Measurements from ENCODE around the gene SLC25A47. TPM values are rescaled to one million over a fixed set of nuclear protein-coding genes. Genes with fewer than 3 reads are reported as not detected.

The SLC25A47 gene
- polyA plus RNA-seq (2013, experiment 1 of 2) = not detected
- polyA plus RNA-seq (2013, experiment 2 of 2) = not detected

DNA sequence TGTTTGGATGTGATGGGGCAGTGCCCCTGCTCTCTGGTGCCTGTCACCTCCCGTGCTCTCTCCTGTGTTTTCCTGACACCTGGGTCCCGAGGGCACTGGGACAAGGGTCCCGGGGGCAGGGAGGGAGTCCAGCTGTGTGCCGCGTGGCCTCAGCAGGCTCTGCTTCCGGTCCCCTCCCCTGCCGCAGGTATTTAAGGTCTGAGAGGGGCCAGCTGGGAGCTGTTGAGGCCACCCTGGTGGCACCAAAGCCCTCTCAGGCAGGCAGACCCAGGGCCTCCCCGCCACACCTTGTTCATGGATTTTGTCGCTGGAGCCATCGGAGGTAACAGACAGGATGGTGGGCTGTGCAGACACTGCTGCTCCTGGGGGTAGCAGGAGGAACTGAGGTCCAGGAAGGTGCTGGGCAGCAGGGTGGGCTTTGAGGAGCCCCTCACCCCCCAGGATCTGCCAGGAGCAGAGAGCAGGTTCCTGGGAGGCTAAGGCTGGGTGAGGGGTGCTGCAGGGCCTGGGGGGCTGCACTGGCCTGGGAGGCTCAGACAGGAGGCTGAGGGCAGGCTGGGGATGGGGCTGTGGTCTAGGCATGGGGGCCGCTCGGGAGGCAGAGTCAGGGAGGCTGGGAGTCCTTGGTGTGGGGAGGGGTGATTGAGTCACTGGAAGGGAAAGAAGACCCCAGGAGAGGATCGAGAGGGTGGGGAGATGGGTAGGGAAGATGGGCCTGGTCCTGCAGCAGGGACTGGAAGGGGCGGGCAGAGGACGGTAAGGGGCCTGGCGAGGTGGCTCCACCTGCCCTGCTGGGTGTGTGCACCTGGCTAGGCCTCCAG is at the start of gene SLC25A47:
SLC25A47 (plus strand) TSS at position 219 of the 821 bp plus-strand sequence; CDS start at position 295, 76 bp downstream.
- DNase-seq = no peak
- Histone ChIP-seq H3K79me2 (ENCODE audit: control insufficient read depth, insufficient read depth, low read length) (no peaks in the 10 kb centered on the region), H3K4me3 (ENCODE audit: low read length) (no peak within 1 kb of the TSS), H2BK120ac (ENCODE audit: low read depth, low read length) (no peak within 1 kb of the TSS), H3K4me1 (ENCODE audit: control insufficient read depth, low read depth, low read length) (no peaks in the 10 kb centered on the region), H3K79me1 (ENCODE audit: low read length) (no peaks in the 10 kb centered on the region), H3K23ac (ENCODE audit: low read length) (no peak within 1 kb of the TSS), H4K5ac (ENCODE audit: low read length) (no peak within 1 kb of the TSS), H3K18ac (ENCODE audit: low read length) (no peak within 1 kb of the TSS), H3K4ac (ENCODE audit: low read depth, low read length) (no peak within 1 kb of the TSS), H3K56ac (ENCODE audit: low read length) (no peak within 1 kb of the TSS), H4K8ac (ENCODE audit: low read depth, low read length) (no peak within 1 kb of the TSS), H3K27ac (ENCODE audit: low read depth, low read length) (no peak within 1 kb of the TSS), H3K4me2 (ENCODE audit: low read length) (no peak within 1 kb of the TSS), H3K9ac (ENCODE audit: low read length) (no peak within 1 kb of the TSS), H2BK5ac (ENCODE audit: low read length) (no peak within 1 kb of the TSS), H2BK15ac (replicated peaks; ENCODE audit: low read depth) (no peak within 1 kb of the TSS), H3K27me3 (ENCODE audit: insufficient read depth, low read length, poor library complexity) (no peaks in the 10 kb centered on the region), H3K36me3 (ENCODE audit: control insufficient read depth, insufficient read depth, low read length) (no peaks in the 10 kb centered on the region), H2AK5ac (ENCODE audit: low read length) (no peak within 1 kb of the TSS)
- WGBS (ENCODE audit: extremely low coverage, insufficient coverage, low lambda C conversion rate) = no CpG with 5 or more reads among the region's 16 CpGs

GRCh38 chr14:100274250-100274649 is 48.9 kb upstream of the SLC25A47 start:
- Histone ChIP-seq H3K4ac (ENCODE audit: low read depth, low read length) (no peak overlapping the region), H3K79me2 (ENCODE audit: control insufficient read depth, insufficient read depth, low read length) (peaks cover 51% of the 10 kb centered on the region), H2AK5ac (ENCODE audit: low read length) (no peak overlapping the region), H3K9ac (ENCODE audit: low read length) (no peak overlapping the region), H3K56ac (ENCODE audit: low read length) (no peak overlapping the region), H3K23ac (ENCODE audit: low read length) (no peak overlapping the region), H3K4me2 (ENCODE audit: low read length) (no peak overlapping the region), H3K27me3 (ENCODE audit: insufficient read depth, low read length, poor library complexity) (no peaks in the 10 kb centered on the region), H3K4me1 (ENCODE audit: control insufficient read depth, low read depth, low read length) (no peaks in the 10 kb centered on the region), H2BK5ac (ENCODE audit: low read length) (no peak overlapping the region), H3K79me1 (ENCODE audit: low read length) (peaks cover 20% of the 10 kb centered on the region), H2BK120ac (ENCODE audit: low read depth, low read length) (no peak overlapping the region), H4K5ac (ENCODE audit: low read length) (no peak overlapping the region), H2BK15ac (replicated peaks; ENCODE audit: low read depth) (no peak overlapping the region), H3K18ac (ENCODE audit: low read length) (no peak overlapping the region), H3K27ac (ENCODE audit: low read depth, low read length) (no peak overlapping the region), H3K36me3 (ENCODE audit: control insufficient read depth, insufficient read depth, low read length) (no peaks in the 10 kb centered on the region), H4K8ac (ENCODE audit: low read depth, low read length) (no peak overlapping the region), H3K4me3 (ENCODE audit: low read length) (no peak overlapping the region)
- no CpG with 5 or more reads among the region's 4 CpGs for WGBS (ENCODE audit: extremely low coverage, insufficient coverage, low lambda C conversion rate)
- no peak for DNase-seq

DNA sequence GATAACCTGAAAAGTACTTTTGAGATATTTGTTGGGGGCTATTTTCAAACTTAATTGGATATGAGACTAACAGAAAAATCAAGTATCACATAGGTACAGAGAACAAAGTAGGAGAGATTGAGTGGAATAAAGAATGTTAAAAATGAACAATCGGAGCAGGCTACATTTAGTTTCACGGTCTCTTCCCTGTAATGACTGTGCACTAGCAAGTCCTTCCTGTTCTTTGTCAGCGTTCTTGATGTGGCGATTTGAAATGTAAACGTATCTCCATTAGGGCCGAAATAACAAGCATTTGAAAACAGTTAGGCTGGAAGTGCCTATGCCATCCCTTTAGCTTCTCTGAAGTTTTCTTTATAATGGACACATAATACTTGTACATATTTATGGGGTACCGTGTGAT is 47.9 kb upstream of the SLC25A47 start:
- Histone ChIP-seq H3K56ac (ENCODE audit: low read length) (no peak overlapping the region), H3K23ac (ENCODE audit: low read length) (no peak overlapping the region), H3K4me2 (ENCODE audit: low read length) (no peak overlapping the region), H3K79me1 (ENCODE audit: low read length) (peaks cover 25% of the 10 kb centered on the region), H2AK5ac (ENCODE audit: low read length) (no peak overlapping the region), H2BK120ac (ENCODE audit: low read depth, low read length) (no peak overlapping the region), H3K4ac (ENCODE audit: low read depth, low read length) (no peak overlapping the region), H3K79me2 (ENCODE audit: control insufficient read depth, insufficient read depth, low read length) (peaks cover 54% of the 10 kb centered on the region), H2BK5ac (ENCODE audit: low read length) (no peak overlapping the region), H3K36me3 (ENCODE audit: control insufficient read depth, insufficient read depth, low read length) (no peaks in the 10 kb centered on the region), H3K4me1 (ENCODE audit: control insufficient read depth, low read depth, low read length) (no peaks in the 10 kb centered on the region), H3K18ac (ENCODE audit: low read length) (no peak overlapping the region), H4K8ac (ENCODE audit: low read depth, low read length) (no peak overlapping the region), H3K9ac (ENCODE audit: low read length) (no peak overlapping the region), H3K27ac (ENCODE audit: low read depth, low read length) (no peak overlapping the region), H3K27me3 (ENCODE audit: insufficient read depth, low read length, poor library complexity) (no peaks in the 10 kb centered on the region), H4K5ac (ENCODE audit: low read length) (no peak overlapping the region), H3K4me3 (ENCODE audit: low read length) (no peak overlapping the region), H2BK15ac (replicated peaks; ENCODE audit: low read depth) (no peak overlapping the region)
- no CpG with 5 or more reads among the region's 7 CpGs for WGBS (ENCODE audit: extremely low coverage, insufficient coverage, low lambda C conversion rate)
- no peak for DNase-seq

GRCh38 chr14:100278702-100279101 is 44.4 kb upstream of the SLC25A47 start:
- Histone ChIP-seq H3K79me2 (ENCODE audit: control insufficient read depth, insufficient read depth, low read length) (peaks cover 45% of the 10 kb centered on the region), H2BK5ac (ENCODE audit: low read length) (no peak overlapping the region), H3K23ac (ENCODE audit: low read length) (no peak overlapping the region), H3K56ac (ENCODE audit: low read length) (no peak overlapping the region), H3K9ac (ENCODE audit: low read length) (no peak overlapping the region), H3K4me2 (ENCODE audit: low read length) (no peak overlapping the region), H4K8ac (ENCODE audit: low read depth, low read length) (no peak overlapping the region), H2BK120ac (ENCODE audit: low read depth, low read length) (no peak overlapping the region), H3K79me1 (ENCODE audit: low read length) (peaks cover 28% of the 10 kb centered on the region), H3K27me3 (ENCODE audit: insufficient read depth, low read length, poor library complexity) (no peaks in the 10 kb centered on the region), H3K4me1 (ENCODE audit: control insufficient read depth, low read depth, low read length) (no peaks in the 10 kb centered on the region), H3K4ac (ENCODE audit: low read depth, low read length) (no peak overlapping the region), H2AK5ac (ENCODE audit: low read length) (no peak overlapping the region), H2BK15ac (replicated peaks; ENCODE audit: low read depth) (no peak overlapping the region), H3K36me3 (ENCODE audit: control insufficient read depth, insufficient read depth, low read length) (no peaks in the 10 kb centered on the region), H3K4me3 (ENCODE audit: low read length) (no peak overlapping the region), H3K27ac (ENCODE audit: low read depth, low read length) (no peak overlapping the region), H3K18ac (ENCODE audit: low read length) (no peak overlapping the region), H4K5ac (ENCODE audit: low read length) (no peak overlapping the region)
- DNase-seq = peak; percentile 37
- WGBS (ENCODE audit: extremely low coverage, insufficient coverage, low lambda C conversion rate) = no CpG with 5 or more reads among the region's 8 CpGs

- Histone ChIP-seq H3K36me3 (ENCODE audit: control insufficient read depth, insufficient read depth, low read length) (no peaks in the 10 kb centered on the region), H3K23ac (ENCODE audit: low read length) (no peak overlapping the region), H4K8ac (ENCODE audit: low read depth, low read length) (no peak overlapping the region), H3K4me1 (ENCODE audit: control insufficient read depth, low read depth, low read length) (peaks cover under 1% of the 10 kb centered on the region), H2BK120ac (ENCODE audit: low read depth, low read length) (no peak overlapping the region), H2BK5ac (ENCODE audit: low read length) (no peak overlapping the region), H3K4me2 (ENCODE audit: low read length) (no peak overlapping the region), H3K27ac (ENCODE audit: low read depth, low read length) (no peak overlapping the region), H3K9ac (ENCODE audit: low read length) (no peak overlapping the region), H3K4ac (ENCODE audit: low read depth, low read length) (no peak overlapping the region), H3K79me2 (ENCODE audit: control insufficient read depth, insufficient read depth, low read length) (peaks cover 42% of the 10 kb centered on the region), H4K5ac (ENCODE audit: low read length) (no peak overlapping the region), H2BK15ac (replicated peaks; ENCODE audit: low read depth) (no peak overlapping the region), H3K56ac (ENCODE audit: low read length) (no peak overlapping the region), H3K4me3 (ENCODE audit: low read length) (no peak overlapping the region), H2AK5ac (ENCODE audit: low read length) (no peak overlapping the region), H3K27me3 (ENCODE audit: insufficient read depth, low read length, poor library complexity) (no peaks in the 10 kb centered on the region), H3K18ac (ENCODE audit: low read length) (no peak overlapping the region), H3K79me1 (ENCODE audit: low read length) (peaks cover 28% of the 10 kb centered on the region)
- no peak for DNase-seq
- WGBS (ENCODE audit: extremely low coverage, insufficient coverage, low lambda C conversion rate) = no CpG with 5 or more reads among the region's 2 CpGs
Measured at GRCh38 chr14:100279133-100279532, 44.0 kb upstream of the SLC25A47 start.

Data from mesendoderm (in vitro differentiated cells).